ENCODE data around the gene UFD1. TPM values are rescaled to one million over a fixed set of nuclear protein-coding genes. Genes with fewer than 3 reads are reported as not detected.

UFD1 gene
- total RNA-seq (2022; extraction: Qiagen RNA extraction; ENCODE audit: low read depth): 94.8 to 99.6 TPM (median 98.3 TPM) in 5 replicates

GRCh38 chr22:19478901-19479354 lies at the start of gene UFD1:
UFD1 (minus strand) TSS chr22:19479193; CDS start chr22:19479085, 108 bp downstream.

GRCh38 chr22:19524170-19525115 lies 45.5 kb upstream of the UFD1 start, which contains the start of gene CLDN5:
CLDN5 (minus strand) TSS chr22:19524410; CDS start chr22:19524255, 155 bp downstream.

GRCh38 chr22:19479355-19480172 lies 571 bp upstream of the UFD1 start, which contains the start of gene CDC45:
CDC45 (plus strand) TSS chr22:19479920; CDS start chr22:19479969, 49 bp downstream.

GRCh38 chr22:19447330-19448075 lies 31.5 kb downstream of the UFD1 start, which contains the start of gene C22orf39:
C22orf39 (minus strand) TSS chr22:19447711; CDS start chr22:19447688, 23 bp downstream.

GRCh38 chr22:19432133-19432851 lies 46.7 kb downstream of the UFD1 start, which contains the start of gene MRPL40:
MRPL40 (plus strand) TSS chr22:19432545; CDS start chr22:19432555, 10 bp downstream.

GRCh38 chr22:19431649-19432132 lies 47.3 kb downstream of the UFD1 start, which contains the start of gene HIRA:
HIRA (minus strand) TSS chr22:19431733; CDS start chr22:19431476, 257 bp downstream.

Other genes with a start within 250 kb of the UFD1 start
- 4.6 to 6.0 TPM (median 5.4 TPM) in 5 replicates for gene CLTCL1, start 187.5 kb downstream of the UFD1 start, total RNA-seq (2022; extraction: Qiagen RNA extraction; ENCODE audit: low read depth)
- 19.6 to 25.2 TPM (median 23.6 TPM) in 5 replicates for gene HIRA, start 47.5 kb downstream of the UFD1 start, total RNA-seq (2022; extraction: Qiagen RNA extraction; ENCODE audit: low read depth)
- gene MRPL40, start 46.6 kb downstream of the UFD1 start, total RNA-seq (2022; extraction: Qiagen RNA extraction; ENCODE audit: low read depth): 41.4 to 47.6 TPM (median 44.7 TPM) in 5 replicates
- gene C22orf39, start 31.5 kb downstream of the UFD1 start, total RNA-seq (2022; extraction: Qiagen RNA extraction; ENCODE audit: low read depth): 11.5 to 15.0 TPM (median 14.4 TPM) in 5 replicates
- 23.5 to 26.4 TPM (median 24.8 TPM) in 5 replicates for gene CDC45, start 727 bp upstream of the UFD1 start, total RNA-seq (2022; extraction: Qiagen RNA extraction; ENCODE audit: low read depth)
- gene CLDN5, start 45.2 kb upstream of the UFD1 start, total RNA-seq (2022; extraction: Qiagen RNA extraction; ENCODE audit: low read depth): not detected in 5 replicates
- 6.4 to 10.3 TPM (median 7.8 TPM) in 5 replicates for gene SEPTIN5, start 235.3 kb upstream of the UFD1 start, total RNA-seq (2022; extraction: Qiagen RNA extraction; ENCODE audit: low read depth)
- gene GP1BB, start 244.3 kb upstream of the UFD1 start, total RNA-seq (2022; extraction: Qiagen RNA extraction; ENCODE audit: low read depth): 0.73 to 1.7 TPM (median 1.2 TPM) in 5 replicates